ENCODE data around the gene CTSF.
A peak's percentile ranks its signal among the peaks of the same experiment; 100 is the strongest.
"Not testable (repeated sequence)": the region's sequence is repeated elsewhere in the genome, so short reads cannot be mapped to it uniquely, and the experiment has no call there.

CTSF gene

DNA sequence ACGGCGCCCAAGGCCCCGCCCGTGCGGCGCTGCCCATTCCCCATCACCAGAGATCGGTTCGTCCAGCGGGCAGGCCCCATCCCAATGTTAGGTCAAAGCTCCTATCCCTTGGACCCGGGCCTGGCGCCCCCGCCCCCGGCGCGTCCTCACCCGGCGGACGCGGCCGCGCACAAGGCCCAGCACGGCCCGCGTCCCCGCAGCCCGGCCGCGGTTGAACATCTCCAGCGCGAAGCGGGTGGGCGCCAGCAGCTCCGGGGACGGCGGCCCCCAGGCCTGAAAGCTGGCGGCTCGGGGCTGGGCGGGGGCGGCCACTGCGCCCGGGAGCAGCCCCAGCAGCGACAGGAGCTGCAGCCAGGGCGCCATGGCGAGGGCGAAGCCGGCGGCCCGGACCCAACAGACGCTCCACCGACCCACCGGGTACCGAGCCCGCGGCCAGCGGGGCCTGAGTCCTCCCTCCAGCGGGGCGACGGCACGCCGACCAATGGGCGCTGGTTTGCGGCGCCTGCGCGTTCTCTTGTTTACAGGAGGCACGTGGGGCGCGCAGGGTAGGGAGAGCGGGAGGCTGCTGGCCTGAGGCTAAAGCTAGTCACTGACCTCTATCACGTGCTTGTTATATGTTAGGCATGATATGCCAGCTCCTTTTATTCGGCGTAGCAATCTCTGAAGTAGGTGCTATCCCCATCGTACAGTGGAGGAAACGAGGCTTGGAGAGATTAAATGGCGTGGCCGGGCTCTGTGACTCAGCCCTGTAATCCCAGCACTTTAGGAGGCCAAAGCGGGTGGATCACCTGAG lies at the start of gene CTSF:
Gene CTSF, minus strand, starts transcription at position 483 of the 793 bp plus-strand sequence. Its CDS starts 120 bp downstream, at position 363.
- peak; percentile 68 for DNase-seq (ENCODE audit: low read depth)

DNA sequence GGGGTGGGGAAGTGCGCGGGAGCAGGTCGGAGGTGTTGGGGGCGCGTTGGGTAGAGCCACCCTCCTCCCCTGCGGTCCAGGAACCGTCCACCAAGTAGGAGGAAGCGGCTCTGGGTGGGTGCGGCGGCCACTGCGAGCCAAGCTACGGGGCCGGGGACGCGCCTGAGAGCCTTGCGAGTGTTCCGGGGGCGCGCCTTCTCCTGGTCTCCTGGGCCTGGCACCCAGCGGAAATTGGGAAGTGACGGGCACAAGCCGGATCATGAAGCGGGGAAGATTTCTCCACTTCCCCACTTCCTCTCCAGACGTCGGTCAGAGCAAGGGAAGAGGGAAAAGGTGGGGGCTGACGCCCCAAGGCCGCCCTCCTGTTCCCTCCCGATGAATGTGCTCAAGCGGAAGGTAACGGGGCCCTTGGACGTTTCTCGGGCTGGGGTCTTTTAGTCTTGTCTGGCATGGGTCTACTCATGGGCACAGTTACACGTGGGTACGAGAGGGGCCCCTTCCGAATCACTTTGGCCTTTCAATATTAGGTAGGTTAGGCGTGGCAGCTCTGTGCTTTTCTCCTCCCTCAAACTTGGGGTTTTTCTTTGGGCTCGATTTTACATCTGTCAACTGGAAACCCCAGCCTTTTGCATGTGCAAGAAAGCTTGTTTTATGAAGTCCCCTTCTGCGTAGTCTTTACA lies 48.9 kb upstream of the CTSF start:
- peak; percentile 41 for DNase-seq (ENCODE audit: low read depth)

GRCh38 chr11:66616379-66617154 lies 48.2 kb upstream of the CTSF start, which contains the start of gene RBM14:
Gene RBM14, plus strand, starts transcription at chr11:66616630. Its CDS starts 91 bp downstream, at chr11:66616721.
- peak; percentile 99 for DNase-seq (ENCODE audit: low read depth)

- DNase-seq (ENCODE audit: low read depth): no peak
Measured at GRCh38 chr11:66614073-66614472, 45.7 kb upstream of the CTSF start.

DNA sequence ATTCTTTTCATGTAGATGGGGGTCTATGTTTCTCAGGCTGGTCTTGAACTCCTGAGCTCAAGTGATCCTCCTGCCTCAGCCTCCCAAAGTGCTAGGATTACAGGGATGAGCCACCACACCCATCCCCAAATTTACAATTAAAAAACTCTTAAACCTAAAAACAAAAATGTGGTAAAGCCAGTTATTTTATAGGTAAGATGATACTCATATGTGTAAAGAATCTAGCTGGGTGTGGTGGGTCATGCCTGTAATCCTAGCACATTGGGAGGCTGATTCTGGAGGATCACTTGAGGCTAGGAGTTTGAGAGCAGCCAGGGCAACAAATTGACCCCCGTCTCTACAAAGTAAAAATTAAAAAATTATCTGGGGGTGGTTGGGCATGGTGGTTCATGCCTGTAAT lies 44.1 kb upstream of the CTSF start:
- no peak for DNase-seq (ENCODE audit: low read depth)

DNA sequence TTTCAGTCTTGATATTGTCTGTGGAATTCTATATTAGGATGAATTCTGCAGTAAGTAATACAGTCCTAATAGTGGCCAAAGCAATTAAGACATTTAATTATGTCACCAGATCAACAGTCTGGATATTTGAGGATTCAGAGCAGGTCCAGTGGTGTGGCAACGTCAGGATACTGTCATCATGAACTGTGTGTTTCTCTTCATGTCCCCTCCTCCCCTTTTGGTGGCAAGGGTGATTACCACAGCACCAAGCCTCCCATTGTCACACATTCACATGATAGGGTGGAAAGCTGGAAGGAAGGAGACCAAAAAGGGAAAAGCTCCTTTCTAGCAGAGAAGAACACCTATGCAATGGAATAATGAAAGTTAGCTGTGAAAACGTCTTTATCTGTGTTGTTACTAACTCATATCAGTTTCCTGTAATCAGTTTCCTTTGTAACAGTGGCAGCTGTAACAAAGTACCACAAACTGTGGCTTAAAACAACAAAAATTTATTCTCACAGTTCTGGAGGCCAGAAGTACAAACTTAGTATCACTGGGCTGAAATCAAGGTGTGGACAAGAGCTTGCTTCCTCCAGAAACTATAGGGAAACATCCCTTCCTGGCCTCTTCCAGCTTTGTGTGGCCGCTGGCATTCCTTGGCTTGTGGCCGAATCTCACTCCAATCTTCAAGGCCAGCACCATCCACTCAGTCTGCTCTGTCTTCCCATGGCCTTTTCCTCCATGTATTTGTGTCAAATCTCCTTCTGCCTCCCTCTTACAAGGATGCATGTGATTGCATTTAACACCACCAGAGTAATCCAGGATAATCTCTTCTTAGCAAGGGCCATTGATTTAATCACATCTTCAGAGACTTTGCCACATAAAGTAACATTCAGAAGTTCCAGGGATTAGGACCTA lies 41.6 kb upstream of the CTSF start:
- no peak for DNase-seq (ENCODE audit: low read depth)

- DNase-seq (ENCODE audit: low read depth): peak; percentile 88
Measured at GRCh38 chr11:66607126-66607834, 38.9 kb upstream of the CTSF start.

DNA sequence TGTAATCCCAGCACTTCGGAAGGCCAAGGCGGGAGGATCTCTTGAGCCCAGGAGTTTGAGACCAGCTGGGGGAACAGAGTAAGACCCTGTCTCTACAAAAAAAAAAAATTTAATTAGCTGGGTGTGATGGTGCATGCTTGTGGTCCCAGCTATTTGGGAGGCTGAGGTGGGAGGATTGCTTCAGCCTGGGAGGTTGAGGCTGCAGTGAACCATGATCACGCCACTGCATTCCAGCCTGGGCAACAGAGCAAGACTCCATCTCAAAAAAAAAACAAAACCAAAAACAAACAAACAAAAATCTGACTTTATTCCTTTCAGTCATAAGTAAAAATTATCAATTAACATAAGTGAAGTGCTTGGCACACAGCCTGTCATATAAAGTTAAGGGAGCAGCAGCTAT lies 38.2 kb upstream of the CTSF start:
- DNase-seq (ENCODE audit: low read depth): not testable (repeated sequence)

DNA sequence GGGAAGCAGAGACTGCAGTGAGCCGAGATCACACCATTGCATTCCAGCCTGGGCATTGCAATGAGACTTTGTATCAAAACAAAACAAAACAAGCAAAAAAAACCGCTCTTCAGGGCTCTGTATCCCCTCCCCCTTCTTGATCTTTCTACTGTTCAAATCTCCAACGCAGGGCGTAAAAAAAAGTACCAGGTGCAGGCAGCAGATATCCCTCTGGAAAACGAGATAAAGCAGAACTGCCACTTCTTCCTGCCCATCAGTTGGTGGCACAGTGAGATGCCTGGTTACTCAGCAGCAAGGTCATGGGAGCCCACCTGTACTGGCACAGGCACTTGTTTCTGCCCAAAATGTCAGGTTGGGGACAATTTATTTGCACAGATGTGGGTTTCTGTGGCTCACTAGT lies 35.7 kb upstream of the CTSF start:
- no peak for DNase-seq (ENCODE audit: low read depth)

DNA sequence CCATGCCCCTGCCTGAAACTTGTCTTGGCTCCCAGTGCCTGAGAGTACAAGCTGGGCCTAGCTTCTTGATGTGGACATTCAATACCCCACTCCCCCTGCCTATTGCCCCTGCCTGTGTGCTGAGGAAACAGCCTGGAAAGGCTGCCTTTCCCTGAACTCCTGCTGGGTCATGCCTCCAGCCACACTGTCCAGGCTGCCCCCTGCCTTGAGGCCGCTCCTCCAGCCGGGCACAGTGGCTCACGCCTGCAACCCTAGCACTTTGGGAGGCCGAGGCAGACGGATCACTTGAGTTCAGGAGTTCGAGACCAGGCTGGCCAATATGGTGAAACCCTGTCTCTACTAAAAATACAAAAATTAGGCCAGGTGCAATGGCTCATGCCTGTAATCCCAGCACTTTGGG lies 34.7 kb upstream of the CTSF start:
- no peak for DNase-seq (ENCODE audit: low read depth)

DNA sequence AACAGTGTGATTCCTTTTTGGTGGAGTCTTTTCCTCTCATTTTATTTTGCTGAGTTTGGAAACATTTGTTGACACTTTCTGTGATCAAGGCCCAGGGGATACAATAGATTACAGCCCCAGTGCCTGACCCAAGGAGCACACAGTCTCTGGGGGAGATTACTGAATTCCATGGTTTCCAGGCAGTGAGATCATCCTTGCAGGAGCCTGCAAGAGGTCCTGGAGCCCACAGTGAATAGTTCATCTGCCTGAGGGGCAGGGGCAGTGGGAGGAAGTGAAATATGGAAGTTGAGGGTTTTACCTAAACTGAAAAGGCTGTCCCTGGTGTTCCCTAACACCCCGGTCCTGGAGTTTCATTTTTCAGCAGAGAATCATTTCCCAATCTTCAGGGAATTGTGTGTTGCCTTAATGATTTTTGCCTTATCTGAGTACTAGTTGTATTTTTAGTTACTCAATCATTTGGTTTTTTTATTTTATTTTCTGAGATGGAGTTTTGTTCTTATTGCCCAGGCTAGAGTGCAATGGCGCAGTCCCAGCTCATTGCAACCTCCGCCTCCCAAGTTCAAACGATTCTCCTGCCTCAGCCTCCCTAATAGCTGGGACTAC lies 32.3 kb upstream of the CTSF start:
- DNase-seq (ENCODE audit: low read depth): peak; percentile 54

DNA sequence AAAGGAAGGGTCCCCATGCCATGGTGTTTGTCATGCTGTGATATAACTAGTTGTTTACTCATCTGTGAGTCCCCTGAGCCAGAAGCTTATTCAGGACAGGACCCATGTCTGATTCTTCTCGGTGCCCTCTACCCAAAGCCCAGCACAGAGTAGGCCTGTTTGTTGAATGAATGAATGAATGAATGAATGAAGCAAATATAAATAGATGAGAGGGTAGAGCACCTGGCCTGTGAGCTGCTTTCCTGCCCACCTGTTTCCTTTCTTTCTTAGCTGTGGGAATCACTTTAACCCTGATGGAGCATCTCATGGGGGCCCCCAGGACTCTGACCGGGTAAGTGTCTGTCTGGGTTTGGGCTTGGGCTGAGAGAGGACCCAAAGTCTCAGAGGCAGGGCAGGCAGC lies 31.8 kb upstream of the CTSF start:
- DNase-seq (ENCODE audit: low read depth): no peak

DNA sequence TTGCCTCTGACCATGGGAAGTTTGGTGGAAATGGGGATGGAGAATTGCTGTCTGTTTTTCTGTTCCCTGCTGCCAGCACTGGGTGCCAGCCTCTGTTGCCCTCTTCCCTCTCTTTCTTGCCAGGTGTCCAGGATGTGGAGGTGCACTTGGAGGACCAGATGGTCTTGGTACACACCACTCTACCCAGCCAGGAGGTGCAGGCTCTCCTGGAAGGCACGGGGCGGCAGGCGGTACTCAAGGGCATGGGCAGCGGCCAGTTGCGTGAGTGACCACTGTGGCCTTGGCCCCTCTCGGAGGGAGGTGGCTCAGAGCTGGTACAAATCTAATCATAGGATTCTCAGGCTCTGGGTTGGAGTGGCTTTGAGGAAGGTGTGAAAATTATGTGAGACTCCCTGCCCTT lies 30.6 kb upstream of the CTSF start:
- DNase-seq (ENCODE audit: low read depth): no peak

GRCh38 chr11:66595245-66595904 lies 27.0 kb upstream of the CTSF start:
- peak; percentile 84 for DNase-seq (ENCODE audit: low read depth)

- no peak for DNase-seq (ENCODE audit: low read depth)
Measured at GRCh38 chr11:66593650-66594049, 25.2 kb upstream of the CTSF start.

GRCh38 chr11:66593303-66593635 lies 24.9 kb upstream of the CTSF start:
- DNase-seq (ENCODE audit: low read depth): no peak

DNA sequence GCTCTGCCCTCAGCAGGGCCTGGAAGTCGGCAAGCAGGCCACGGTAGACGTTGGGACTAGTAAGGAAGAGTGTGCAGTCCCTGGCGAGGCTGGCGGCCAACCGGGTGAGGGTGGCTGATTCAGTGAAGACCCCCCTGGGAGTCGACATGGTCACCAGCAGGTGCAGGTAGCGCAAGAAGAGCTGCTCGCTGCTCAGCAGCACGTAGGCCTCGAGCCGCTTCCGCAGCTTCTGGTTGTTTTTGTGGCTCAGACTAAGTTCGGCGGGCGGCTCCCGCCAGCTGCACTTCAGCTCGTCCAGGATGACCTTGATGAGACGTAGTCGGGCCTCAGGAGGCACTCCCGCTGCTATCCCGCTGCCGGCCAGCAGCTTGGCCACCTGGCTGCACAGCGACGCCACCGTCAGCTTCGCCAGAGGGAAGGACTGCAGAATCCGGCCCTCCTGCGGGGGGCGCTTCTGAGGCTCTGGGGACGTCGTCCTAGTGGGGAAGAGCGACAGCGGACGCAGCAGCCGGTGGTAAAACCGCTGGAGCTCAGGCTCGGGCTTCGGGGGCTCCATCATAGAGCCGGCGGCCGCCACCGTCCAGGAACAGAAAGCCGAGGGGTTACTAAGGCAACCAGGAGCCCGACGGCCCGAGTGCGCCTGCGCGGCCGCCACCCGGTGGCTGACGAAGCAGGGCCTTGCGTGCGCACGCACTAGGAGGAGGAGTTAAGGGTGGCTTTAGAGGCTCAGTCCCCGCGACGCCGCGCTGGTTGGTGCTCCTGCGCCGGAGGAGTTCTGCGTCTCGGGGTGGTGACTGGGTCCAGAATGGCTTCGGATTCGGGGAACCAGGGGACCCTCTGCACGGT lies 24.3 kb upstream of the CTSF start, which contains the start of the genes CCDC87 and CCS:
Gene CCDC87, minus strand, starts transcription at position 607 of the 846 bp plus-strand sequence. Its CDS starts 48 bp downstream, at position 559.
Gene CCS, plus strand, starts transcription at position 729 of the 846 bp plus-strand sequence. Its CDS starts 77 bp downstream, at position 806.
- DNase-seq (ENCODE audit: low read depth): peak; percentile 85

DNA sequence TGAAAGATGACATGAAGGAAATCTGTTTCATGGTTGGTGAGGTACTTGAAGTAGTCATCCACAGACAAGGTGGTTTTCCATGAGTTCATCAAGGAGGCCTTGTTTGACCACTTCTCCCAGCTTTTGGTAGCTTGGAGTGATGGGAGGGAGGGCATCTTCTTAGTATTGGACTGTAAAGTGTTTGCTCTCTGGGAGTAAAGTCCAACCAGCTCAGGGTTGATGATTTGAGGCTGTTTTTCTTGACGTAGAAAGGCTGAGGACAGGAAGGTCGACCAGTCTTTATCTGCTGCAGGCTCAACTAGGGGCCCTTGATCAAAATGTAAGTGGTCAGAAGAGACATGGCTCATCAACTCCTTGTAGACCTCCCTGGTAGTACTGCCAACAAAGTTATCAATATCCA lies 22.8 kb upstream of the CTSF start:
- DNase-seq (ENCODE audit: low read depth): no peak

Data from amniotic epithelial cell (primary cell).